PFSK-1 (cell line): ENCODE measurements around the gene PLCXD1.

Experiments
- FOXP2 ChIP-seq: optimal IDR thresholded peaks from 2 replicates; pipeline ENCODE3; 2011; ENCODE audit warnings: borderline replicate concordance, control low read depth, inconsistent platforms; ENCODE audit not compliant: insufficient read depth; ENCODE audit errors: extremely low read length, extremely low read depth
- POLR2AphosphoS5 ChIP-seq: IDR thresholded peaks from 2 replicates; pipeline ENCODE4 v1.6.1; 2012; ENCODE audit warnings: low read depth, mild to moderate bottlenecking, control low read depth, low read length, moderate library complexity
- SIN3A ChIP-seq: IDR thresholded peaks from 2 replicates; pipeline ENCODE4 v1.6.1; 2012; ENCODE audit warnings: mild to moderate bottlenecking, low read length, moderate library complexity, borderline replicate concordance; ENCODE audit not compliant: insufficient read depth
- TAF1 ChIP-seq: IDR thresholded peaks from 2 replicates; pipeline ENCODE4 v1.6.1; 2012; ENCODE audit warnings: low read length, control low read depth, borderline replicate concordance; ENCODE audit not compliant: insufficient read depth
- TF ChIP-seq, protein P1 (sequence below), 2 experiments: IDR thresholded peaks; 2 replicates each; pipeline versions ENCODE4 v1.6.1 to v1.8.0; 2011 to 2012; ENCODE audit warnings: low read depth in 2 of 2, low read length in 2 of 2, control low read depth in 1 of 2, inconsistent platforms in 1 of 2, mild to moderate bottlenecking in 1 of 2, moderate library complexity in 1 of 2; ENCODE audit not compliant: insufficient read depth in 1 of 2

The PLCXD1 gene

DNA sequence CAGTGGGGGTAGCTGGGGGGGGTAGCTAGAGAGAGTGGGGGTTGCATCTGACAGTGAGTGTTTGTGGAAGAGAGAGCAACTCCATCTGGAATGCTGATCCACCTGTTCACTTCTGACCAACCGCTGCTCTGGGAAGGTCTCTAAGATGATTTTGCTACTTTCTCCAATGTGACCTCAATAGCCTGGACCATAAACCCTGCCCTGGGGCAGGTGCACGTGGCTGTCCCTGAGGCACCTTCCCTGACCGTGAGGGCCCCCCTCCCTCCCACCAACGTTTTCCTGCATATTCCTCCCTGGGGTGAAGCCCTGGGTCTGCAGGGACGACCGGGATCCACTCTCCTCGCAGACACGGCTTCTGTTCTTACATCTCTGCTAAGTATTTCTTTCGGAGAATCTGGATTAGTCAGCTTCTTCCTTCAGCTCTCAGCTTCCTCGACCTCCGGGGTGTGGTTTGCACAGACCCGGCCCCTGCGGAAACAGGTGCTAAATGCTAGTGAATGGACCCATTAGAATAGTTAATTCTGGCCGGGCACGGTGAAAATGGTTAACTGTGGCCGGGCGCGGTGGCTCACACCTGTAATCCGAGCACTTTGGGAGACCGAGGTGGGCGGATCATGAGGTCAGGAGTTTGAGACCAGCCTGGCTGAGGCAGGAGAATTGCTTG lies 21.4 kb upstream of the PLCXD1 start:
- TF ChIP-seq POLR2AphosphoS5 = no peak
- no peak for TF ChIP-seq FOXP2
- no peak for TF ChIP-seq TAF1
- TF ChIP-seq, protein P1, sequence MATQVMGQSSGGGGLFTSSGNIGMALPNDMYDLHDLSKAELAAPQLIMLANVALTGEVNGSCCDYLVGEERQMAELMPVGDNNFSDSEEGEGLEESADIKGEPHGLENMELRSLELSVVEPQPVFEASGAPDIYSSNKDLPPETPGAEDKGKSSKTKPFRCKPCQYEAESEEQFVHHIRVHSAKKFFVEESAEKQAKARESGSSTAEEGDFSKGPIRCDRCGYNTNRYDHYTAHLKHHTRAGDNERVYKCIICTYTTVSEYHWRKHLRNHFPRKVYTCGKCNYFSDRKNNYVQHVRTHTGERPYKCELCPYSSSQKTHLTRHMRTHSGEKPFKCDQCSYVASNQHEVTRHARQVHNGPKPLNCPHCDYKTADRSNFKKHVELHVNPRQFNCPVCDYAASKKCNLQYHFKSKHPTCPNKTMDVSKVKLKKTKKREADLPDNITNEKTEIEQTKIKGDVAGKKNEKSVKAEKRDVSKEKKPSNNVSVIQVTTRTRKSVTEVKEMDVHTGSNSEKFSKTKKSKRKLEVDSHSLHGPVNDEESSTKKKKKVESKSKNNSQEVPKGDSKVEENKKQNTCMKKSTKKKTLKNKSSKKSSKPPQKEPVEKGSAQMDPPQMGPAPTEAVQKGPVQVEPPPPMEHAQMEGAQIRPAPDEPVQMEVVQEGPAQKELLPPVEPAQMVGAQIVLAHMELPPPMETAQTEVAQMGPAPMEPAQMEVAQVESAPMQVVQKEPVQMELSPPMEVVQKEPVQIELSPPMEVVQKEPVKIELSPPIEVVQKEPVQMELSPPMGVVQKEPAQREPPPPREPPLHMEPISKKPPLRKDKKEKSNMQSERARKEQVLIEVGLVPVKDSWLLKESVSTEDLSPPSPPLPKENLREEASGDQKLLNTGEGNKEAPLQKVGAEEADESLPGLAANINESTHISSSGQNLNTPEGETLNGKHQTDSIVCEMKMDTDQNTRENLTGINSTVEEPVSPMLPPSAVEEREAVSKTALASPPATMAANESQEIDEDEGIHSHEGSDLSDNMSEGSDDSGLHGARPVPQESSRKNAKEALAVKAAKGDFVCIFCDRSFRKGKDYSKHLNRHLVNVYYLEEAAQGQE (IDR thresholded peaks at IDR 0.05; ENCODE audit: insufficient read depth in 1 of 2, low read depth in 2 of 2, low read length in 2 of 2) = no peak
- TF ChIP-seq SIN3A = no peak

DNA sequence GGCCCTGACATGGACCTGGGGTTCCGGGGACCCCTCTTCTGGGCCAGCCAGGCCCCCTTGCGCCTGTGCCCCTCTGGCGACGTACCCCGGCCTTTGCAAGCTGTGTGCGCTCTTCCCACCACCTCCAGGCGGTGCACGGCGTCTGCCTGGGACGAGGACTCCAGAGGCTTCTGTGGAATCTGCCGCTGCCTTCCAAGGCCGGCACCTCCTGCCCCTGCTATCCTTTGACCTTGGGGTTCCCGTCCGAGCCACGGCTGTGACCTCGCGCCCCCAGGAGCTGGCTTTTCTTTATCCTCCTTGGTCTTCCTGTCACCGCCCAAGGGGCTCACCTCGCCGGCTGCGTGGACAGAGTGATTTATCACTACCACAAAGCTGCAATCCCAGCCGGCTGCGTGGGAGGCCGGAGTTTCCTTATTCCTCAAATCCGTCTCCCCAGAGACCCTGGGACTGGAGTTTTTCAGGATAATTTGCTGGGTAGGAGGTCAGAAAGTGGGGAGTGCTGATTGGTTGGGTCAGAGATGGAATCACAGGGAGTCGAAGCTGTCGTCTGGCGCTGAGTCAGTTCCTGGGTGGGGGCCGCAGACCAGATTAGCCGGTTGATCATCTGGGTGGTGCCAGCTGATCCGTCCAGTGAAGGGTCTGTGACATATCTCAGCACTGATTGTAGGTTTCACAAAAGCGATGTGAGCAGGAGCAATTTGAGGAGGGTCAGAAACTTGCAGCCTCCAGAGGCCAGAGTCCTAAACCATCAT lies 19.8 kb upstream of the PLCXD1 start:
- TF ChIP-seq SIN3A (no peak), POLR2AphosphoS5 (no peak), FOXP2 (no peak), TAF1 (no peak)
- TF ChIP-seq, protein P1 (IDR thresholded peaks at IDR 0.05; ENCODE audit: insufficient read depth in 1 of 2, low read depth in 2 of 2, low read length in 2 of 2) = no peak

DNA sequence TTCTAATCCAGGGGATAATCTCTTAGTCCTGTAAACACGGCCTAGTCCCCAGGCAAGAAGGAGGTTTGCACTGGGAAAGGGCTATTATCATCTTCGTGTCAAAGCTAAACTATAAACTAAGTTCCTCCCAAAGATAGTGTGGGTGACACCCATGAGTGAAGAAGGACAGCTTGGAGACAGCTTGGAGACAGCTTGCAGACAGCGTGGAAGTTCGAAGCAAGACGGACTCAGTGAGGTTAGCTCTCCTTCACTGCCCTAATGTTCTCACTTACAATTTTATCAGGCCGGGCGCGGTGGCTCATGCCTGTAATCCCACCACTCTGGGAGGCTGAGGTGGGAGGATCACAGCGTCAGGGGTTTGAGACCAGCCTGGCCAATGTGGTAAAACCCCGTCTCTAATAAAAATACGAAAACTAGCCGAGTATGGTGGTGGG lies 19.2 kb upstream of the PLCXD1 start:
- TF ChIP-seq SIN3A (no peak), TAF1 (no peak), POLR2AphosphoS5 (no peak), FOXP2 (no peak)
- TF ChIP-seq, protein P1 (IDR thresholded peaks at IDR 0.05; ENCODE audit: insufficient read depth in 1 of 2, low read depth in 2 of 2, low read length in 2 of 2) = no peak

DNA sequence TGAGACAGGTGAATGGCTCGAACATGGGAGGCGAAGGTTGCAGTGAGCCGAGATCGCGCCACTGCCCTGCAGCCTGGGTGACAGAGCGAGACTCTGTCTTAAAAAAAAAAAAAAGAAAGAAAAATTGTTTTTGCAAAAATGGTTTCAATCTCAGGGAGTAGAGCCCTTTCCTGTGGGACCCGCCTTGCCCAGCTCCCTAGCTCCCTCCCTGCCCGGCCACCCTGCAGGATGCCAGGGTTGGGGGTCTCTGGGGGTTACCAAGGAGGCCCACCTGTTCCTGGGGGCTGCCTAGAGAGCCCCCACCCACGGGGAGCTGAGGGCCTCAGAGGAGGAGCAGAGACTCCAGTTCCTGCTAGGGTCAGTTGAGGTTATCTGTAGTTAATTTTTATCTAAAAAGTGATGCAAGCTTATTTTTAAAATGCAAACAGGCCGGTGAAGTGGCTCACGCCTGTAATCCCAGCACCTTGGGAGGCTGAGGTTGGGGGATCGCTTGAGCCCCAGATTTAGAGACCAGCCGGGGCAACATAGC lies 18.7 kb upstream of the PLCXD1 start:
- TF ChIP-seq POLR2AphosphoS5 = no peak
- TF ChIP-seq, protein P1 (IDR thresholded peaks at IDR 0.05; ENCODE audit: insufficient read depth in 1 of 2, low read depth in 2 of 2, low read length in 2 of 2) = no peak
- TF ChIP-seq TAF1 = no peak
- no peak for TF ChIP-seq FOXP2
- no peak for TF ChIP-seq SIN3A
